Activated T-cell treated with anti-CD3 and anti-CD28 coated beads for 24 hours (primary cell): Measurements from ENCODE around the gene RNF207.

Experiments
- DNase-seq: peaks from one replicate; pipeline ENCODE4 v3.0.0-alpha.2; 2020; ENCODE audit warnings: low read depth

RNF207 gene

GRCh38 chr1:6234502-6235295 is 28.8 kb downstream of the RNF207 start:
- DNase-seq = no peak

- DNase-seq = no peak
Measured at GRCh38 chr1:6235296-6235677, 29.4 kb downstream of the RNF207 start.

- DNase-seq = no peak
Measured at GRCh38 chr1:6237093-6237492, 31.2 kb downstream of the RNF207 start.

GRCh38 chr1:6239213-6239752 is 33.4 kb downstream of the RNF207 start:
- no peak for DNase-seq

GRCh38 chr1:6239950-6240768 is 34.2 kb downstream of the RNF207 start:
- no peak for DNase-seq

- no peak for DNase-seq
Measured at GRCh38 chr1:6241107-6241886, 35.4 kb downstream of the RNF207 start.

- DNase-seq = no peak
Measured at GRCh38 chr1:6241887-6242740, 36.2 kb downstream of the RNF207 start.

- no peak for DNase-seq
Measured at GRCh38 chr1:6243053-6243834, 37.3 kb downstream of the RNF207 start.

- DNase-seq = no peak
Measured at GRCh38 chr1:6243993-6244392, 38.1 kb downstream of the RNF207 start, which contains the start of gene HES3. Gene HES3 (plus strand): TSS chr1:6244179. CDS start chr1:6244366, 187 bp downstream.

GRCh38 chr1:6244401-6245049 is 38.6 kb downstream of the RNF207 start:
- DNase-seq = no peak

GRCh38 chr1:6245086-6245868 is 39.4 kb downstream of the RNF207 start:
- DNase-seq = peak; percentile 64

- peak; percentile 38 for DNase-seq
Measured at GRCh38 chr1:6245869-6246496, 40.1 kb downstream of the RNF207 start.

GRCh38 chr1:6246497-6247467 is 40.9 kb downstream of the RNF207 start:
- DNase-seq = peak; percentile 69

- DNase-seq = no peak
Measured at GRCh38 chr1:6247651-6248050, 41.7 kb downstream of the RNF207 start.

- no peak for DNase-seq
Measured at GRCh38 chr1:6248161-6248776, 42.4 kb downstream of the RNF207 start.

GRCh38 chr1:6248932-6249738 is 43.2 kb downstream of the RNF207 start:
- no peak for DNase-seq
